Calu3 (cell line): ENCODE data around the gene PCGF1. TPM values are rescaled to one million over a fixed set of nuclear protein-coding genes. Genes with fewer than 3 reads are reported as not detected.
A peak's percentile ranks its signal among the peaks of the same experiment; 100 is the strongest.

Experiments used
- BruUV-seq: library from RNA; stranded (reverse); fragments of 400-500 nt; replicated peaks from 2 replicates; lab custom pipeline; 2021; lab: Mats Ljungman, UMichigan
- CTCF ChIA-PET: fragments of 300-600 bp; sonication (Branson Sonifier 250); formaldehyde crosslinking; loops from one replicate; lab custom pipeline; 2022; ENCODE audit warnings: antibody characterized with exemption; lab: Charles Lee
- DNase-seq: peaks from one replicate; pipeline ENCODE4 v3.0.0; 2022
- H3K27ac Mint-ChIP-seq: one replicate; pipeline ENCODE4 v1.8.0; 2022; ENCODE audit warnings: mixed read lengths; ENCODE audit not compliant: unreplicated experiment
- H3K27me3 Mint-ChIP-seq: one replicate; pipeline ENCODE4 v1.8.0; 2022; ENCODE audit warnings: mixed read lengths; ENCODE audit not compliant: unreplicated experiment
- H3K36me3 Mint-ChIP-seq: one replicate; pipeline ENCODE4 v1.8.0; 2022; ENCODE audit warnings: mild to moderate bottlenecking, moderate library complexity, mixed read lengths; ENCODE audit not compliant: insufficient read depth, unreplicated experiment
- H3K4me1 Mint-ChIP-seq: one replicate; pipeline ENCODE4 v1.8.0; 2022; ENCODE audit warnings: mild to moderate bottlenecking, low read depth, mixed read lengths; ENCODE audit not compliant: unreplicated experiment
- H3K4me3 Mint-ChIP-seq: one replicate; pipeline ENCODE4 v1.8.0; 2022; ENCODE audit warnings: mild to moderate bottlenecking, low read depth, moderate library complexity, mixed read lengths; ENCODE audit not compliant: unreplicated experiment
- H3K9me3 Mint-ChIP-seq: one replicate; pipeline ENCODE4 v1.8.0; 2022; ENCODE audit warnings: low read depth, mixed read lengths; ENCODE audit not compliant: unreplicated experiment
- CTCF ChIP-seq: fragments of 200-600 bp; IDR thresholded peaks from one replicate; pipeline ENCODE4 v1.8.0; 2022; ENCODE audit warnings: antibody characterized with exemption; ENCODE audit not compliant: unreplicated experiment
- intact Hi-C: fragments of 100-400 bp; cut with micrococcal nuclease; formaldehyde crosslinking; loops from one replicate; pipeline ENCODE4 v1.10.0; 2022; ENCODE audit not compliant: unreplicated experiment
- total RNA-seq: library from RNA; stranded (reverse); gene quantifications from 2 replicates; pipeline ENCODE4 v1.2.3, GENCODE V29; 2022

The PCGF1 gene
- total RNA-seq, 1 experiment from 2014 or later, result 25.9 TPM

GRCh38 chr2:74482801-74483674, 24.5 kb downstream of the PCGF1 start, which contains the start of the genes CCDC142 and TTC31:
Gene CCDC142 (minus strand): TSS chr2:74482998. CDS start chr2:74482837, 161 bp downstream.
Gene TTC31 (plus strand): TSS chr2:74483081. CDS start chr2:74483096, 15 bp downstream.
- peak; percentile 79 for TF ChIP-seq CTCF
- peak within 1 kb of the TSS; percentile 85 for H3K4me3 Mint-ChIP-seq
- CTCF ChIA-PET, result interaction anchor here (0.6 to 1.9 kb wide), 10 partner anchors 17 to 326 kb away, joined by 3 to 11 read pairs (median 4); partner anchors contain the start of genes AUP1, HTRA2, PCGF1 and WBP1
- DNase-seq, result peak; percentile 94
- peaks cover 60% of the 10 kb centered on the region for H3K36me3 Mint-ChIP-seq
- H3K9me3 Mint-ChIP-seq, result no peaks in the 10 kb centered on the region
- H3K4me1 Mint-ChIP-seq, result peaks cover 24% of the 10 kb centered on the region
- TSS peak; percentile 82 for BruUV-seq
- intact Hi-C loops, result loop anchor here (1.0 kb wide), 3 partner anchors 42 to 104 kb away; partner anchors contain the start of gene RTKN
- peak within 1 kb of the TSS; percentile 68 for H3K27ac Mint-ChIP-seq
- H3K27me3 Mint-ChIP-seq, result no peaks in the 10 kb centered on the region

GRCh38 chr2:74481961-74482800, 25.3 kb downstream of the PCGF1 start:
- peak; percentile 50 for DNase-seq
- intact Hi-C loops, result no loop called here
- peaks cover 60% of the 10 kb centered on the region for H3K36me3 Mint-ChIP-seq
- no TSS peak for BruUV-seq
- H3K27ac Mint-ChIP-seq, result peak overlapping the region; percentile 68
- H3K4me1 Mint-ChIP-seq, result peaks cover 24% of the 10 kb centered on the region
- H3K9me3 Mint-ChIP-seq, result no peaks in the 10 kb centered on the region
- CTCF ChIA-PET, result interaction anchor here (0.6 to 1.9 kb wide), 9 partner anchors 9 to 327 kb away, joined by 3 to 11 read pairs (median 5); partner anchors contain the start of genes AUP1, HTRA2, MRPL53 and PCGF1
- peak overlapping the region; percentile 85 for H3K4me3 Mint-ChIP-seq
- H3K27me3 Mint-ChIP-seq, result no peaks in the 10 kb centered on the region
- no peak for TF ChIP-seq CTCF

GRCh38 chr2:74481431-74481830, 26.1 kb downstream of the PCGF1 start:
- CTCF ChIA-PET, result interaction anchor here (1.2 to 1.6 kb wide), 2 partner anchors 9 to 41 kb away, joined by 5 to 6 read pairs; partner anchors contain the start of gene MRPL53
- no peak for DNase-seq
- Mint-ChIP-seq H3K9me3 (no peaks in the 10 kb centered on the region), H3K27ac (no peak overlapping the region), H3K4me1 (peaks cover 16% of the 10 kb centered on the region), H3K36me3 (peaks cover 55% of the 10 kb centered on the region), H3K27me3 (no peaks in the 10 kb centered on the region), H3K4me3 (peak overlapping the region; percentile 85)
- BruUV-seq, result no TSS peak
- TF ChIP-seq CTCF, result no peak
- intact Hi-C loops, result no loop called here

- CTCF ChIA-PET, result no interaction called here
- Mint-ChIP-seq H3K4me3 (no peak overlapping the region), H3K27me3 (no peaks in the 10 kb centered on the region), H3K27ac (peak overlapping the region; percentile 3), H3K36me3 (peaks cover 56% of the 10 kb centered on the region), H3K9me3 (no peaks in the 10 kb centered on the region), H3K4me1 (peaks cover 8% of the 10 kb centered on the region)
- intact Hi-C loops, result no loop called here
- DNase-seq, result no peak
- no TSS peak for BruUV-seq
- TF ChIP-seq CTCF, result peak; percentile 36
Measured at GRCh38 chr2:74474899-74475298, 32.6 kb downstream of the PCGF1 start.
